HG02588 (cell line): ENCODE measurements around the gene LIN54.
"Not testable (repeated sequence)": the region's sequence is repeated elsewhere in the genome, so short reads cannot be mapped to it uniquely, and the experiment has no call there.

Source experiments
- ATAC-seq: cut with Tn5 transposase; IDR thresholded peaks from one replicate; pipeline ENCODE4 v1.9.1; 2021; ENCODE audit warnings: mild to moderate bottlenecking, moderate library complexity; ENCODE audit not compliant: unreplicated experiment

LIN54 gene

GRCh38 chr4:83012687-83013419, 2.2 kb upstream of the LIN54 start:
- peak; percentile 84 for ATAC-seq

GRCh38 chr4:83012200-83012686, 1.6 kb upstream of the LIN54 start:
- ATAC-seq, result peak; percentile 10

- no peak for ATAC-seq
Observed at GRCh38 chr4:83011689-83012199, 1.1 kb upstream of the LIN54 start.

GRCh38 chr4:83010111-83010521, 507 bp downstream of the LIN54 start:
- ATAC-seq, result no peak

GRCh38 chr4:83009529-83009928, 1.1 kb downstream of the LIN54 start:
- no peak for ATAC-seq

- ATAC-seq, result not testable (repeated sequence)
Observed at GRCh38 chr4:83003044-83003791, 7.4 kb downstream of the LIN54 start.

GRCh38 chr4:83002329-83002728, 8.3 kb downstream of the LIN54 start:
- no peak for ATAC-seq

GRCh38 chr4:82998898-82999297, 11.7 kb downstream of the LIN54 start:
- ATAC-seq, result no peak

GRCh38 chr4:82994834-82995233, 15.8 kb downstream of the LIN54 start:
- ATAC-seq, result no peak

GRCh38 chr4:82989575-82990429, 20.8 kb downstream of the LIN54 start:
- ATAC-seq, result peak; percentile 82

GRCh38 chr4:82988323-82988832, 22.2 kb downstream of the LIN54 start:
- no peak for ATAC-seq

GRCh38 chr4:82987519-82987918, 23.1 kb downstream of the LIN54 start:
- not testable (repeated sequence) for ATAC-seq

GRCh38 chr4:82984459-82984858, 26.2 kb downstream of the LIN54 start:
- no peak for ATAC-seq

- no peak for ATAC-seq
Observed at GRCh38 chr4:82983444-82983843, 27.2 kb downstream of the LIN54 start.

- no peak for ATAC-seq
Observed at GRCh38 chr4:82981138-82981537, 29.5 kb downstream of the LIN54 start.

- no peak for ATAC-seq
Observed at GRCh38 chr4:82975792-82976191, 34.8 kb downstream of the LIN54 start.

- no peak for ATAC-seq
Observed at GRCh38 chr4:82969414-82969813, 41.2 kb downstream of the LIN54 start.

GRCh38 chr4:82968972-82969371, 41.7 kb downstream of the LIN54 start:
- no peak for ATAC-seq

- ATAC-seq, result no peak
Observed at GRCh38 chr4:82965763-82966162, 44.9 kb downstream of the LIN54 start.

GRCh38 chr4:82957045-82957444, 53.6 kb downstream of the LIN54 start:
- ATAC-seq, result no peak

- no peak for ATAC-seq
Observed at GRCh38 chr4:82954212-82954611, 56.4 kb downstream of the LIN54 start.
